Measurements from ENCODE around the gene TWIST2. TPM values are rescaled to one million over a fixed set of nuclear protein-coding genes. Genes with fewer than 3 reads are reported as not detected.
A peak's percentile ranks its signal among the peaks of the same experiment; 100 is the strongest.

TWIST2 gene
- total RNA-seq, 2 donors from 2014 or later = 1.9 TPM; not detected in 1

DNA sequence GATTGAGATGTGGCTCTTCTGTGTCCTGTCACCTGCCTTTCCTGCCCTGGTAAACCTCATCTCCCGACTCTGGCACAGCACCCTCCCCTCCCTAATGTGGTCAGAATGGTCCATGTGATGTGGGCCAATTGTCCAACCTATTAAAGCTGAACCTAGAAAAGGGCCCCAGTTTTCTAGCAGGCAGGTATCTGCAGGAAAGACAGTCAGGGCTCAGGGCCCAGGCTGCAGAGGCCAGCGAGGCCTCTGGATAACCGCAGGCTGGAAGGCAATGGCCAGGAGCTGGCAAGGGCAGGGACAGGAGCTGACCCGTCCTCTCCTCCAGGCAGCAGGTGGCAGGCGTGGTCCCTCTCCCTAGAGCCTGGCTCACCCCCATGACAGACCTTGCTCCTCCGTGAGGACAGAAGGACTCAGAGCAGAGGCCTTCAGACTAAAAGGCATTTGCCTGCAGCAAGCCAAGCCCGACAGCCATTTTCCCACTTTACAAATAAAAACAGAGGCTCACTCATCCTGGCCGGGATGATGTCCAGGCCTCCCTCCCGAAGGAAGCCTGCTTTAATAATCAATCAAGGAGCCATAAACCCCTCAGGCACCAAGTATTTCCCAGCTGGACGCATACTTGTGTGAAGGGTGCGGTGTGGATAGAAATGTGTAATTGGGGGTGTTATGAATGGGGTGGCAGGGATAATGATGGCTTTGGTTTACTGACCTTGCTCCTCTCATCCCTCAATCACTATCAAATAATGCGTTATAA, 107.1 kb downstream of the TWIST2 start:
- Histone ChIP-seq H3K9me3 (ENCODE audit: control insufficient read depth, low read length) (no peaks in the 10 kb centered on the region), H3K4me1 (ENCODE audit: control insufficient read depth, insufficient read depth, low read length) (no peaks in the 10 kb centered on the region), H3K4me3 (ENCODE audit: low read length) (no peak overlapping the region), H3K27me3 (ENCODE audit: control insufficient read depth, insufficient read depth, low read length, poor library complexity, severe bottlenecking) (no peaks in the 10 kb centered on the region), H3K27ac (ENCODE audit: low read depth, low read length) (no peak overlapping the region), H3K36me3 (ENCODE audit: control insufficient read depth, insufficient read depth, low read length) (no peaks in the 10 kb centered on the region), H3K9ac (ENCODE audit: extremely low read depth, low read length, poor library complexity, severe bottlenecking) (no peak overlapping the region)
- WGBS, 2 experiments (ENCODE audit: insufficient coverage in 1 of 2, insufficient read length in 1 of 2) = 83 to 85% methylated on average over 5 to 10 of the region's 12 CpGs
- no peaks in the 10 kb centered on the region for H3K4me1 Mint-ChIP-seq
- H3K27me3 Mint-ChIP-seq (ENCODE audit: insufficient read depth) = peaks cover 2% of the 10 kb centered on the region
- no peak for DNase-seq
- peak; percentile 36 for TF ChIP-seq CTCF (conservative IDR thresholded peaks at IDR 0.05)
- H3K36me3 Mint-ChIP-seq (ENCODE audit: low read depth) = no peaks in the 10 kb centered on the region
- H3K27ac Mint-ChIP-seq = no peak overlapping the region
- H3K4me3 Mint-ChIP-seq = no peak overlapping the region
- H3K9me3 Mint-ChIP-seq = no peaks in the 10 kb centered on the region

- Histone ChIP-seq H3K4me1 (ENCODE audit: control insufficient read depth, insufficient read depth, low read length) (no peaks in the 10 kb centered on the region), H3K9me3 (ENCODE audit: control insufficient read depth, low read length) (no peaks in the 10 kb centered on the region), H3K27ac (ENCODE audit: low read depth, low read length) (no peak overlapping the region), H3K9ac (ENCODE audit: extremely low read depth, low read length, poor library complexity, severe bottlenecking) (no peak overlapping the region), H3K36me3 (ENCODE audit: control insufficient read depth, insufficient read depth, low read length) (no peaks in the 10 kb centered on the region), H3K27me3 (ENCODE audit: control insufficient read depth, insufficient read depth, low read length, poor library complexity, severe bottlenecking) (no peaks in the 10 kb centered on the region), H3K4me3 (ENCODE audit: low read length) (no peak overlapping the region)
- no peaks in the 10 kb centered on the region for H3K36me3 Mint-ChIP-seq (ENCODE audit: low read depth)
- no peak for TF ChIP-seq CTCF (conservative IDR thresholded peaks at IDR 0.05)
- WGBS, 2 experiments (ENCODE audit: insufficient coverage in 1 of 2, insufficient read length in 1 of 2) = 87 to 97% methylated on average over 3 to 10 of the region's 10 CpGs
- H3K27ac Mint-ChIP-seq = no peak overlapping the region
- DNase-seq = no peak
- no peak overlapping the region for H3K4me3 Mint-ChIP-seq
- H3K4me1 Mint-ChIP-seq = no peaks in the 10 kb centered on the region
- peaks cover 2% of the 10 kb centered on the region for H3K27me3 Mint-ChIP-seq (ENCODE audit: insufficient read depth)
- H3K9me3 Mint-ChIP-seq = peaks cover 7% of the 10 kb centered on the region
Measured at GRCh38 chr2:238955648-238956531, 108.0 kb downstream of the TWIST2 start.

DNA sequence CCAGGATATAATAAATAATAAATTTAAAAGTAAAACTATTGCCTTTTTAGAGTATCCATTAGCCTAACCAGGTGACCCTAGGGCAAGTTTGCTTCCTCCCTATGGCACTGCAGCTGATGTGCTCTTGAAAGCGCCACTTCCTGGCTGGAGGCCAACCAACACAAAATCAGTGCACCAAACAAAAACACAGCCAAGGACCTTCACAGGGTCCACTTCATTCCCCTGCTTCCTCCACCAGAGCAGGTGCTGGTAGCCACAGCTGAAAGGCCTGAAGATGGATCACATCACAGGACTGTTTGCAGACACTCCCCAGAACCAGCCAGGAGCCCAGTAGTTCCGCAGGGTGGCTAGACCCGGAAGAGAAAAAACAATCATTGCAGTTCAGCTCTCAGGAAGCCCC, 108.8 kb downstream of the TWIST2 start:
- Mint-ChIP-seq H3K27ac (no peak overlapping the region), H3K4me3 (no peak overlapping the region), H3K9me3 (peaks cover 9% of the 10 kb centered on the region), H3K27me3 (ENCODE audit: insufficient read depth) (peaks cover 2% of the 10 kb centered on the region), H3K36me3 (ENCODE audit: low read depth) (no peaks in the 10 kb centered on the region), H3K4me1 (no peaks in the 10 kb centered on the region)
- H3K27ac ChIP-seq (ENCODE audit: low read depth, low read length) = no peak overlapping the region
- no peak for TF ChIP-seq CTCF (conservative IDR thresholded peaks at IDR 0.05)
- H3K4me1 ChIP-seq (ENCODE audit: control insufficient read depth, insufficient read depth, low read length) = no peaks in the 10 kb centered on the region
- H3K9me3 ChIP-seq (ENCODE audit: control insufficient read depth, low read length) = no peaks in the 10 kb centered on the region
- 76 to 91% methylated on average over 2 to 3 of the region's 3 CpGs for WGBS, 2 experiments (ENCODE audit: insufficient coverage in 1 of 2, insufficient read length in 1 of 2)
- DNase-seq = no peak
- H3K36me3 ChIP-seq (ENCODE audit: control insufficient read depth, insufficient read depth, low read length) = no peaks in the 10 kb centered on the region
- no peaks in the 10 kb centered on the region for H3K27me3 ChIP-seq (ENCODE audit: control insufficient read depth, insufficient read depth, low read length, poor library complexity, severe bottlenecking)
- no peak overlapping the region for H3K9ac ChIP-seq (ENCODE audit: extremely low read depth, low read length, poor library complexity, severe bottlenecking)
- H3K4me3 ChIP-seq (ENCODE audit: low read length) = no peak overlapping the region

All from endodermal cell (in vitro differentiated cells).